Activated T-cell treated with anti-CD3 and anti-CD28 coated beads for 48 hours (primary cell): ENCODE results near the gene SYPL1.

Experiments used
- DNase-seq: peaks from one replicate; pipeline ENCODE4 v3.0.0-alpha.2; 2020; ENCODE audit warnings: low read depth

SYPL1 gene

DNA sequence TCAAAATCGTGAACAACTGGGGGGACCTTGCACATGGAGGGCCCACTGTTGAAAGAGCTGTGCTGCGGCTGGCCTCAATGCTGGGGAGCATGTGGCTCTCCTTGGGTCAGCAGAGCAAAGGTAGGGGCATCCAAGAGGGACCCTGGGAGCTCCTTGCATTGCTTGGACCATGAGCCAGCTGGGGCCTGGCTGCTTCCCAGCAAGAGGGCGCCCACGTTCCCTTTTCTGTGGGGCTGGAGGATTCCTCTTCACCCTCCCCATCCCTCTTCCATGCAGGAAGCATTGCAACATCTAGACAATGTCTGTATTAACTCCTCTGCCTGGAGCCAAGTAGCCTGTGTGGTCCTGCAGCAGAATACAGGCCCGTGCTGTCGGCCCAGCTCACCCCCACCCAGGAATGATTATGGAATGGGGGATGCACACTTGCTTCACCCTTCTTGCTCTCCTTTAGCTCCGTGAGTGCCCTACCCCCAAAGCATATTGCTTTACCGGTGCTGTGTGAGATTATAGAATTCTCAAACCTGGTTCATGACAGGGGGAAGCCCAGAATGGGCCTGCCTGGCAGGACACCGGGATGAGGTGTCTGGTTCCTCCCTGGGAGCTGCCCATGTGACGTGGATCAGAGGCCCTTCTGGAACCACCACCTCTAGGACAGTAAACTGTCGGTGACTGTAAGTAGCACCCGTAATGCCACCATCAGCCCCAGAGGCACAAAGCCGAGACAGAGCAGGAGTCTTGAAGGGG lies 61.9 kb downstream of the SYPL1 start:
- no peak for DNase-seq

DNA sequence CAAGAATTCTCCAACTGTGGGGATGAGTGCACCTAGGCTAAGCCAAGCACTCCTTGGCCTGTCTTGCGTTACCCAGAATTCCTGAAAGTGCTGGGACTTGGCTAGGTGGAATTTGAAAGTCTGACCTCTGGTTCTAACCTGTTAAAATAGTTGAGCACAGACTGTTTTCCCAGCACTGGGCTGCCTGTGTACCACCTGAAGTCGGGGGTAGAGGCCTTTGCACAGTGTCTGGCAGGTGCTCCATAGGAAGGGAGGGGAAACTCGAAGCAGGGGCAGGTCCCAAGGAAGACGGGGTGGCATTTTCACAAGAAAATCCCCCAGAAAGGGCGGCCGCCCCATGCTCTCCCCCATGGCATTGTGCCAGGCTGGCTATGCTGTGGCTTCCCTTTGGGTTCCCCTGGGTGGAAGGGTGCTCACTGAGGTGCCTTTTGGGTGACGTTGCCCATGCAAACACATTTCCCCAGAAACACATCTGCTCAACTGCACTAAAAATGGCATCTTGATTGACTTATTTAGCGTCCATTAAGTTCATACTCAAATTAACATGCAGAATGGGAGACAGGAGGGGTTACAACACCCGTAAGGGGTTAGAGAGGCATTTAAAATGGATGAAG lies 62.9 kb downstream of the SYPL1 start:
- DNase-seq = no peak

DNA sequence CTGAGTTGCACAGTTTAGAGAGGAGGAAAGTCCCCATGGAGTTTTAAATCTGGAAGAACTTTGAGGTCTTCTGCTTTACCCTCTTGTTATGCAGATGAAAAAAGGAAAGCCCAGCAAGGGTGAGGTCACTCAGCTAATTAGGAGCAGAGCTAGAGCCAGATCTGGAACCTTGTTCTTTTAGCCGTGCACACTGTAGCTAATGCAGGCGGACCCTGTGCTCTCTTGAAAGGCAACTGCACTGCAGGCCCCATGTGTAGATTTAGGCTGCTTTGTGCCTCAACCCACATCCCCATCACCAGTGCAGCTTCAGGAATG lies 63.4 kb downstream of the SYPL1 start:
- no peak for DNase-seq

DNA sequence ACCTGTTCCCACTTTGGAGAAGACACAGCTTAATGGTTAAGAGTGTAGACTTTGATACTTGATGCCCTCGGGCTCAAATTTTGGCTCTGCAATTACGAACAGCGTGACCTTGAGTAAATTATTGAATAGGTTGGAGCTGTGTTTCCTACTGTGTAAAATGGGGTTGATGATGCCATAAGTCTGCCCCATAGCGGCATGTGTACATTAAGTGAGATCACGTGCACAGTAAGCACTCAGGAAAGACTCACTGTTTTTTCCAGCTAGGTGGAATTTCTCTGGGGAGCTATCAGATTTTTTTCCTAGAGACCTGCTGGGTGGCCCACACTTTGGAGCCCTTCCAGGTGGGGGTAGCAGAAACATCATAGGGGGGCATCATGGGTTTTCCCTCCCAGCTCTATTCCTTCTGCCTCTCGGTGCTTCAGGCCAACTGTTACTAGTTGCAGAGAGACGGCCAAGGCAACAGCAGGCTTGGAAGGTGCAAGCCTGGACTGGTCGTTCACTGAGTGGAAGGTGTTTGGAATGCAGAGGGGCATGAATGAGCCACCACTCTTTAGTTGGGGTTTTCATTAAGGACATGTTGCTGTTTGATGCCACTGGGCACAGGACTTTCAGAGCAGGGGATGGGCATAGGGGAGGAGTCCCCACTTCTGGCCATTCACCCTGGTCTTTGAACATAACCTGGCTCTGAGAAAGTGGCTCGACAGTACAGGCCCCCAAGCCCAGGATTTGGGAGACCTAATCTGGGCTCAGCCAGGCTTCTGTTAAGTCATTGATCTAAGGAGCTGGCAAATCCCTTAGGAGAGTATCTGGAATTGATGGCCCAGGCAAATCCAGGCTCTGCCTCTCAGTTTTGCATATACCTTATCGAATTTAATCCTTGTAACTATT lies 64.0 kb downstream of the SYPL1 start:
- no peak for DNase-seq

DNA sequence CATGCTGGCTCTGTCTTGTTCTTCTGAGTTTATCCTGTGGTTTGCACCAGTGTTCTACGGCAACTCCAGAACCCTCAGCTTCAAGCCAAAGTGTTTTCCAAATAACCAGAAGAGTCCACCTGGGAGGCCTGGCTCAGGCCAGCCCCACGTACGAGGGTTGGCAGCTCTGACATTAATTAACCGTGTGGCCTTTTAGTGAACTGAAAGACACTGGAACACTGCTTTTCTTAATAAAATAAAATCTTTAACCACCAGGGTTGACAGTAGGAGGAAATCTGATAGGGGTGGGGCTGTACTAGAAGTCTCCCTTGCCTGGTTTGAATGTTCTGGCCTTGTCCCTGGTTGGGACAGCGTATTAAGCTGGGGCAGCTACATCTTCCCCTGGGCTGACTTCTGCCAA lies 64.9 kb downstream of the SYPL1 start:
- DNase-seq = no peak

DNA sequence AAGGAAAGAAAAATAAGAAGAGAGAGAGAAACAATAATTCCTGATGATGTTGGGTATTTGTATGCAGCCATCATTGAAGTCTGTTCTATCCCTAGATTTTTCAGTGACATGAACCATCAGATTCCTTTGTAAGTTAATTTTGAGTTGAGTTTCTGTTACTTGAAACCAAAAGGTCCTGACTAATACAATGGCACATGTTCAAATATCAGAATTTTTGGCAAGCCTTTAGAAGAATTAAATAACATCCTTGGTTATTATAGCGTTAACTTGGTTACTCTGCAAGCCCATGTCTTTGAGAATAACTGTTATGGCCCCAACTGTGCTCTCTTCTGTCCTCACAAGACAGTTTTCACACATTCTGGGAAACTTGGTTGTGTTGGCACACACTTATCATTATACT lies 66.5 kb downstream of the SYPL1 start:
- DNase-seq = no peak

DNA sequence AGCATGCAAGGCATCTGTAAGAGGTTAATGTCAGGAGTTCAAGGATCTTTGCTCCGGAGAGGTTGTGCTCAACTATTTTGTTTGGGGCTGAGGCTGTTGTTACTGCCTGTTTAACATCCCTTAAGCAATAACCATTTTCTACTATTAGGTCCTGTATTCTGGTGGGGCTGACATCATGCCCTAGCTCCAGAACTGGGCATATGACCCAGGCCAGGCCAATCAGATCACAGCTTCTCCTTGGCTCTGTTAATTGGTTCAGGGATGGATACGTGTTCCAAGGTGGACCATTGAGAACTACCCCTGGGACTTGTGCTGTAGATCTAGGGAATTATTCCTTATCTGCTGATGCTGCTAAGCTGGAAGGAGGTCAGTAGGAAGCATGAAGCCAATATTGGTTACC lies 67.0 kb downstream of the SYPL1 start:
- no peak for DNase-seq

DNA sequence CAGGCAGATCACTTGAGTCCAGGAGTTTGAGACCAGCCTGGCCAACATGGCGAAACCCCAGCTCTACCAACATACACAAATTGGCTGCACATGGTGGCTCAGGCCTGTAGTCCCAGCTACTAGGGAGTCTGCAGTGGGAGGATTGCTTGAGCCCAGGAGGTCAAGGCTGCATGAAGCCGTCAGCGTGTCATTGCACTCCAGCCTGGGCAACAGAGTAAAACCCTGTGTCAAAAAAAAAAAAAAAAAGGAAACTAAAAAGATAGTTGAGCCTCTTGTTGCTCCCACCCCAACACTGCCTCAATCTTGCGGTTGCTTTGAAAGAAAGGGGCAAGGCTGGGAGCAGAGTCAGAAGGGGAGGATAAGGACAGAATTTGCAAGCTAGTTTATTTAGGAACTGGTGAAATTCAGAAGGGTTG lies 69.9 kb downstream of the SYPL1 start:
- no peak for DNase-seq

DNA sequence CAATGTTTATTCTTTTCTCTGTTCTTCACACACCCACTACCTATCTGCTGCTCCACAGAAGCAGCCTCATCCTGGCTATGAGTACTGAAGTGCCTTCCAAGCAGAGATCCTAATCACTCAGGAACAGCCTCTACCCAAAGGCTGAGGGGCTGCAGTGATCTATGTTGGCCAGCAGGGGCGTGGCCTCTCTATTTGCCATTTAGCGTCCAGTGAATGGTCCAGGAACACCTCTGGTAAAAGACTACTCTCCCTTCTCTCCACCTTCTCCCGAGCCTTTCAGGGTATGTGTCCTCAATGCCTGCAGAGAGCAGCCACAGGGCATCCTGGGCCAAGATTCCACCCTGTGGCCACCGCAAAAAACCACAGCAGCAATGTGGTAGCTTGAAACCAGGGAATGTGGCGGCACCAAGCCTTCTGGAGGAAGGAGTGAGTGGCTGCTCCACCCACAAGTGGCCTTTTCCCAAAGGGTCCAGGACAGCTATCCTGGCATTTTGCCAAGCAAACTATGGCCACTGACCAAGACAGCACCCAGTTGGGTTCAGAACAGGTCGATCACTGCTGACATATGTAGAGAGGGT lies 70.9 kb downstream of the SYPL1 start:
- peak; percentile 8 for DNase-seq
